Measurements from ENCODE around the gene LCTL. TPM values are rescaled to one million over a fixed set of nuclear protein-coding genes. Genes with fewer than 3 reads are reported as not detected.

The LCTL gene
- polyA plus RNA-seq, 1 of the 3 experiments (the other 2 are of a cell fraction) = 1.9 TPM

GRCh38 chr15:66570327-66570726 lies 4.5 kb upstream of the LCTL start:
- WGBS (ENCODE audit: low lambda C conversion rate) = 22% methylated on average over 1 of the region's 3 CpGs
- H3F3A ChIP-seq (replicated peaks; ENCODE audit: insufficient read depth) = no peaks in the 10 kb centered on the region
- ChIA-PET CTCF (interaction anchor here (0.7 kb wide), 1 partner anchor 8 kb away, joined by 3 read pairs; no protein-coding TSS in a partner anchor), POLR2A (no interaction called here)
- no peaks in the 10 kb centered on the region for H3K9me3 ChIP-seq
- no peak overlapping the region for H3K4me2 ChIP-seq
- H3K27ac ChIP-seq (ENCODE audit: low read depth in 2 of 2, low read length in 1 of 2) = no peak overlapping the region
- no peaks in the 10 kb centered on the region for H4K20me1 ChIP-seq (ENCODE audit: insufficient read depth)
- no peaks in the 10 kb centered on the region for H3K27me3 ChIP-seq (ENCODE audit: insufficient read depth)
- H3K36me3 ChIP-seq (replicated peaks in 1 of 2; ENCODE audit: control insufficient read depth in 1 of 2, insufficient read depth in 2 of 2, low read length in 1 of 2) = no peaks in the 10 kb centered on the region
- TF ChIP-seq EP300 (IDR thresholded peaks at IDR 0.05; ENCODE audit: borderline replicate concordance in 1 of 2, low read depth in 1 of 2, low read length in 1 of 2) (no peak), EZH2phosphoT487 (IDR thresholded peaks at IDR 0.05; ENCODE audit: borderline replicate concordance, low read depth) (no peak), ELF1 (IDR thresholded peaks at IDR 0.05) (no peak), MAX (IDR thresholded peaks at IDR 0.05; ENCODE audit: low read depth) (no peak), USF1 (IDR thresholded peaks at IDR 0.05; ENCODE audit: borderline replicate concordance, low read depth) (no peak), ZBTB33 (IDR thresholded peaks at IDR 0.05; ENCODE audit: borderline replicate concordance, low read depth) (no peak), FOXM1 (IDR thresholded peaks at IDR 0.05; ENCODE audit: low read depth) (no peak), JUND (IDR thresholded peaks at IDR 0.05) (no peak), SMC3 (IDR thresholded peaks at IDR 0.05; ENCODE audit: low read depth, low read length) (no peak), RCOR1 (IDR thresholded peaks at IDR 0.05; ENCODE audit: low read length) (no peak), USF2 (IDR thresholded peaks at IDR 0.05; ENCODE audit: borderline replicate concordance, low read depth, low read length) (no peak), TEAD4 (IDR thresholded peaks at IDR 0.05; ENCODE audit: borderline replicate concordance, insufficient read depth) (no peak), PBX3 (IDR thresholded peaks at IDR 0.05) (no peak), RAD21 (IDR thresholded peaks at IDR 0.05; ENCODE audit: low read length) (no peak)
- H3K4me3 ChIP-seq (ENCODE audit: low read depth in 2 of 2, low read length in 1 of 2) = no peak overlapping the region
- no peak for DNase-seq
- no peaks in the 10 kb centered on the region for H3K9me2 ChIP-seq
- H3K79me2 ChIP-seq (ENCODE audit: insufficient read depth) = no peaks in the 10 kb centered on the region
- peaks cover 3 to 6% of the 10 kb centered on the region in 2 experiments; a peak in 2 of 4 replicates for H3K4me1 ChIP-seq (ENCODE audit: control insufficient read depth in 1 of 2, insufficient read depth in 2 of 2, low read depth in 1 of 2, low read length in 1 of 2)
- no peak overlapping the region for H3K9ac ChIP-seq
- H2AFZ ChIP-seq (ENCODE audit: low read depth) = no peak overlapping the region
